AG04450 (cell line): ENCODE measurements around the gene TLR7. TPM values are rescaled to one million over a fixed set of nuclear protein-coding genes. Genes with fewer than 3 reads are reported as not detected.

Experiments used
- CTCF ChIA-PET: fragments of 300-600, 350-600 bp; formaldehyde crosslinking; extraction: SDS; loops from one replicate; lab custom pipeline; 2022; ENCODE audit warnings: antibody characterized with exemption, inconsistent platforms; lab: Charles Lee
- POLR2A ChIA-PET: fragments of 350-600 bp; formaldehyde crosslinking; extraction: SDS; loops from one replicate; lab custom pipeline; 2021; ENCODE audit warnings: antibody characterized with exemption, inconsistent platforms; lab: Yijun Ruan, JAX
- DNase-seq: peaks from one replicate; pipeline ENCODE4 v3.0.0-alpha.2; 2011; ENCODE audit warnings: low read depth, low spot score
- H3K27ac ChIP-seq: one replicate; pipeline ENCODE4 v1.5.1; 2012; ENCODE audit warnings: low read depth, low read length, control low read depth
- H3K27me3 ChIP-seq: one replicate; pipeline ENCODE4 v1.6.0; 2012; ENCODE audit warnings: low read length; ENCODE audit not compliant: control insufficient read depth, insufficient read depth
- H3K4me3 ChIP-seq: 2 replicates; pipeline ENCODE4 v1.5.1; 2011; ENCODE audit warnings: mild to moderate bottlenecking, low read depth, low read length, control low read depth
- H3K9me3 ChIP-seq: 2 replicates; pipeline ENCODE4 v1.5.1; 2012; ENCODE audit warnings: low read length; ENCODE audit not compliant: control insufficient read depth, insufficient read depth
- CTCF ChIP-seq: IDR thresholded peaks from 2 replicates; pipeline ENCODE4 v1.5.1; 2011; ENCODE audit warnings: low read depth, low read length, control low read depth, inconsistent platforms
- polyA plus RNA-seq: library from polyadenylated mRNA; depleted of rRNA; stranded (reverse); fragments of >200 nt; gene quantifications from 2 replicates; pipeline ENCODE4 v1.2.3, GENCODE V29; 2011

TLR7 gene
- polyA plus RNA-seq, 1 experiment: not detected

GRCh38 chrX:12899506-12899905, 32.6 kb downstream of the TLR7 start:
- CTCF ChIA-PET: no interaction called here
- Histone ChIP-seq H3K27me3 (no peaks in the 10 kb centered on the region), H3K4me3 (no peak overlapping the region), H3K9me3 (no peaks in the 10 kb centered on the region), H3K27ac (no peak overlapping the region)
- no peak for DNase-seq
- POLR2A ChIA-PET: no interaction called here
- TF ChIP-seq CTCF: no peak

- Histone ChIP-seq H3K9me3 (no peaks in the 10 kb centered on the region), H3K27me3 (no peaks in the 10 kb centered on the region), H3K27ac (no peak overlapping the region), H3K4me3 (no peak overlapping the region)
- peak; percentile 59 for TF ChIP-seq CTCF
- DNase-seq: peak; percentile 7
- ChIA-PET POLR2A (no interaction called here), CTCF (interaction anchor here (0.6 to 1.7 kb wide), 6 partner anchors 15 to 484 kb away, joined by 3 to 24 read pairs (median 6); no protein-coding TSS in a partner anchor)
These were observed 34.6 kb downstream of the TLR7 start for GRCh38 chrX:12901486-12901885.

GRCh38 chrX:12903646-12904045, 36.8 kb downstream of the TLR7 start:
- H3K4me3 ChIP-seq: no peak overlapping the region
- no peak for TF ChIP-seq CTCF
- H3K9me3 ChIP-seq: no peaks in the 10 kb centered on the region
- ChIA-PET CTCF (interaction anchor here (0.6 to 2.4 kb wide), 4 partner anchors 9 to 132 kb away, joined by 3 to 21 read pairs (median 5); no protein-coding TSS in a partner anchor), POLR2A (no interaction called here)
- H3K27me3 ChIP-seq: no peaks in the 10 kb centered on the region
- no peak overlapping the region for H3K27ac ChIP-seq
- DNase-seq: peak; percentile 11

- POLR2A ChIA-PET: no interaction called here
These were observed 39.3 kb downstream of the TLR7 start, which contains the start of gene TLR8 for GRCh38 chrX:12906046-12906761. Gene TLR8 (plus strand): TSS chrX:12906620. CDS start chrX:12906707, 87 bp downstream.

More at GRCh38 chrX:12906046-12906761, 39.3 kb downstream of the TLR7 start, which contains the start of gene TLR8:
- CTCF ChIA-PET: no interaction called here
- no peak for DNase-seq
- TF ChIP-seq CTCF: no peak
- no peak within 1 kb of the TSS for H3K4me3 ChIP-seq
- no peaks in the 10 kb centered on the region for H3K27me3 ChIP-seq
- no peak within 1 kb of the TSS for H3K27ac ChIP-seq
- no peaks in the 10 kb centered on the region for H3K9me3 ChIP-seq
